Stimulated activated CD8-positive, alpha-beta memory T cell treated with anti-CD3 and anti-CD28 coated beads, Interleukin-4, amount 100 ng/mL, for 48 hours (primary cell): ENCODE data around the gene AMY1C.
"Not testable (repeated sequence)": the region's sequence is repeated elsewhere in the genome, so short reads cannot be mapped to it uniquely, and the experiment has no call there.

Experiments
- DNase-seq: peaks from one replicate; pipeline ENCODE4 v3.0.0-alpha.2; 2020

AMY1C gene

DNA sequence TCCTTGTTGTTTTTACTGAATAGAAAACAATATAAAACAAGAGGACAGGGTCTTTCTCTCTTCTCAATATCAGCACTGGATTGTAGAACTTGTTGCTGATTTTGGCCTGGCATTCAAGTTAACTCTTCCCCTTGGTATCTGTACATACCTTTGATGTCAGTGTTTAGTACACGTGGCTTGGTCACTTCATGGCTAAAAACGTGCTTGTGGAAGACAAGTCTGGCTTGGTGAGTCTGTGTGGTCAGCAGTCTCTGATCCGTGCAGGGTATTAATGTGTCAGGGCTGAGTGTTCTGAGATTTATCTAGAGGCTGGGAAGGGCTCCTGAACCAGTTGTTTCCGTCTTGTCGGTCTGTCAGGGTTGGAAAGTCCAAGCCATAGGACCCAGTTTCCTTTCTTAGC is at the start of gene AMY1C:
AMY1C (plus strand) TSS at position 301 of the 400 bp plus-strand sequence. CDS start 572 bp downstream, outside the sequence.
- not testable (repeated sequence) for DNase-seq

DNA sequence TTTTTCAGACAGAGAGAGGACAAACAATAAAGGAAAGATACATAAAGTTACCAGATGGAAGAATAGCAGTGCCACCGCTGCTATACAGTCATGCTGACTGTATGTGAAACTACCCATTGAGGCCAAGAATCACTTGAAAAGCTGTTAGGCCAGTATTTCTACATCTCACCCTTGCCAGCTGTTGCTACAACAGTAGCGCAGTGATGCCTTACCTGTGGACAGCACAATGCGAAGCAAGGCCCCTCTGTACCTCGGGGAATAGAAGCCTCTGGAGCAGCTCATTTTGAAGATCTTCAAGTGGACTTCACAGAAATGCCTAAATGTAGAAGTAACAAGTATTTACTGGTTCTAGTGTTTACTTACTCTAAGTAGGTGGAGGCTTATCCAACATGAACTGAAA is 49.0 kb upstream of the AMY1C start:
- not testable (repeated sequence) for DNase-seq

- not testable (repeated sequence) for DNase-seq
Observed at GRCh38 chr1:103701256-103701655, 48.4 kb upstream of the AMY1C start.

DNA sequence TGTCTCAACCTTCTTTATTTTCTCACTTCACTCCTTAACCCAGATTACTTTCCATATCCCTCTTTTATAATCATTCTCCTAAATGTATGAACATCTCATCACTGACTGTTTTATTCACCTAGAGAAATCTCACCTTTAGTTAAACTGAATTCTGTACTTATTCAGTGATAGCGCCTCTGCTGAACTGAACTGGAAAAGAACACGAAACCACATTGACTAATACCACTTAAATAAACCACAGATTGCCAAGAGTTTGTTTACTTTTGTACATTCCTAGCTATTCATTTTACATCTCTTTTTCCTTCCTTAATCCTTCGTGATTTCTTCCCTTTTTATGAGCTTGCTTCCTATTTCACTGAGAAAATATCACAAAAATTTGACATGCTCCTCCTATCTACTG is 42.0 kb upstream of the AMY1C start:
- DNase-seq = not testable (repeated sequence)

GRCh38 chr1:103710381-103710780 is 39.3 kb upstream of the AMY1C start:
- not testable (repeated sequence) for DNase-seq

- peak; percentile 15 for DNase-seq
Observed at GRCh38 chr1:103717404-103717803, 32.3 kb upstream of the AMY1C start.

GRCh38 chr1:103721473-103721872 is 28.2 kb upstream of the AMY1C start:
- DNase-seq = not testable (repeated sequence)

DNA sequence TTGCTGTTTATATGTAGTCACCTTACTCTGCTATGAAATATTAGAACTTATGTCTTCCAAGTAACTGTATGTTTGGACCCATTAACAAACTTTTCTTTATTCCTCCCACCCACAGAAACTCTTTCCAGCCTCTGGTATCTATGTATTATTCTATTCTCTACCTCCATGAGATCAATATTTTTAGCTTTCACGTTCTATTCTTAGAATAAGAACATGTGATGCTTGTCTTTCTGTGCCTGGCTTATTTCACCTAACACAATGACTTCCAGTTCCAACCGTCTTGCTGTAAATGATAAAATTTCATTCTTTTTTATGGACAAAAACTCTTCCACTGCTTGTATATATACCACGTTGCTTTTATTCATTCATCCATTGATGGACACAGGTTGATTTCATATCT is 14.4 kb upstream of the AMY1C start:
- DNase-seq = not testable (repeated sequence)

DNA sequence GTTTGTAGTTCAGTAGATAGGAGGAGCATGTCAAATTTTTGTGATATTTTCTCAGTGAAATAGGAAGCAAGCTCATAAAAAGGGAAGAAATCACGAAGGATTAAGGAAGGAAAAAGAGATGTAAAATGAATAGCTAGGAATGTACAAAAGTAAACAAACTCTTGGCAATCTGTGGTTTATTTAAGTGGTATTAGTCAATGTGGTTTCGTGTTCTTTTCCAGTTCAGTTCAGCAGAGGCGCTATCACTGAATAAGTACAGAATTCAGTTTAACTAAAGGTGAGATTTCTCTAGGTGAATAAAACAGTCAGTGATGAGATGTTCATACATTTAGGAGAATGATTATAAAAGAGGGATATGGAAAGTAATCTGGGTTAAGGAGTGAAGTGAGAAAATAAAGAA is 11.7 kb upstream of the AMY1C start:
- not testable (repeated sequence) for DNase-seq

DNA sequence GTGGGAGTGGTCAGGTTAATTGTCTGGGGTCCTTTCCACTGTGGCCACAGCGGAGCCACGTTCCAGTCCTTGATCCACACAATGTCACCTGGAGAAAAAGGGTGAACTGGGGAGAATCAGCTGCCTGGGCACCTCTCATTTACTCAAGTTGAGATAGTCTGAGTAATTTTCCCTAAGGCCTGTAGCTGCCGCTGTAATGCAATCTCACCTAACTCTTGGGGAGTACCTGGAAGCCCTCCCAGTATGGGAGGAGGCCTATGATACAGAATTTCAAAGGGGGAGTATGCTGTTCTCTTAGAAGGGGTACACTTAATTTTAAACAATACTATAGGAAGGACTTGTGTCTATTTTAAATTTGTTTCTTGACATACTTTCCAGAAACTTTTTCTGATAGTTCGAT is 5.2 kb upstream of the AMY1C start:
- DNase-seq = not testable (repeated sequence)

DNA sequence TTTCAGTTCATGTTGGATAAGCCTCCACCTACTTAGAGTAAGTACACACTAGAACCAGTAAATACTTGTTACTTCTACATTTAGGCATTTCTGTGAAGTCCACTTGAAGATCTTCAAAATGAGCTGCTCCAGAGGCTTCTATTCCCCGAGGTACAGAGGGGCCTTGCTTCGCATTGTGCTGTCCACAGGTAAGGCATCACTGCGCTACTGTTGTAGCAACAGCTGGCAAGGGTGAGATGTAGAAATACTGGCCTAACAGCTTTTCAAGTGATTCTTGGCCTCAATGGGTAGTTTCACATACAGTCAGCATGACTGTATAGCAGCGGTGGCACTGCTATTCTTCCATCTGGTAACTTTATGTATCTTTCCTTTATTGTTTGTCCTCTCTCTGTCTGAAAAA is 4.7 kb upstream of the AMY1C start:
- not testable (repeated sequence) for DNase-seq

DNA sequence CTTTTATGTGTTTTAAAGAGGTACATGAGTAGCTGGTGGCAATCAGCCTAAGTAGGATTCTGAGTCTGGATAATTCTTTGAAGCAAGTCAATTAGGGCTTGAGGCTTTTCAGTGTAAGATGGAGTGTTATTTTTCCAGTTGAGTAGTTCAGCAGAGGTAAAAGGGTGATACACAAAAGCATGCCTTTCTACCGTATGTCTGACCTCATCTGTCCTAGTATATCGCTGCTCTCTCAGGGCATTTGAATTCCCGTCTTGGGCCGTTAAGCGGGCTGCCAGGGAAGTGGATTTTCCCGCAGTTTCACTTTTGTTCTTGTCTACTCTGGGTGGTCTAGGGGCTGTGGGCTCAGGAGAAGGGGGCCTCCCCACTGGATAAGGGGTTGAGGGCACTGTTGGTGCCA is 1.4 kb upstream of the AMY1C start:
- DNase-seq = not testable (repeated sequence)

- DNase-seq = no peak
Observed at GRCh38 chr1:103761896-103762295, 12.2 kb downstream of the AMY1C start.

GRCh38 chr1:103779932-103780331 is 30.2 kb downstream of the AMY1C start:
- DNase-seq = no peak

GRCh38 chr1:103783944-103784377 is 34.3 kb downstream of the AMY1C start:
- DNase-seq = no peak

GRCh38 chr1:103788377-103788776 is 38.7 kb downstream of the AMY1C start:
- no peak for DNase-seq

DNA sequence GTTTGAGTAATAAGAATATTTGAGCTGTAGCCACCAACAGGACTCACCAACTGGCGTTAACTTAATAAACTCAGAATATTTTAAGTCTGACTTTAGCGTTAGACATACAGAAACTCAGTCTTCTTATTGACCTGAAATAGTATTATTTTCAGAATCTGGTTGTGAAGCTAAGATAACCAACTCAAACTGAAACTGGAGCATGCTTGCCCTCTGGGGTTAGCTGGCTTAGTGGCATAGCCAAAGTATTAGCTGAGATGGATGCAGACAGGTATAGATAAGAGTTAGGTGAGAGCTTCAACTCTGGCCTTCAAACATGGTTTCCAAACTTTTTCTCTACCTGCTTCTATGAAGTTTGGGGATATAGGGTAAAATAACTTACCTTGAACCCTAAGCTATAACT is 40.5 kb downstream of the AMY1C start:
- no peak for DNase-seq
